ENCODE data around the gene MAP3K6.
"Not testable (repeated sequence)": the region's sequence is repeated elsewhere in the genome, so short reads cannot be mapped to it uniquely, and the experiment has no call there.

MAP3K6 gene

GRCh38 chr1:27397110-27397509 is 30.3 kb upstream of the MAP3K6 start:
- no peak for DNase-seq

- DNase-seq: peak; percentile 86
Measured at GRCh38 chr1:27395441-27396195, 28.9 kb upstream of the MAP3K6 start.

- no peak for DNase-seq
Measured at GRCh38 chr1:27394925-27395324, 28.2 kb upstream of the MAP3K6 start.

GRCh38 chr1:27394282-27394658 is 27.5 kb upstream of the MAP3K6 start:
- DNase-seq: no peak

- no peak for DNase-seq
Measured at GRCh38 chr1:27393641-27394281, 27.0 kb upstream of the MAP3K6 start.

GRCh38 chr1:27392778-27393635 is 26.2 kb upstream of the MAP3K6 start:
- peak; percentile 35 for DNase-seq

GRCh38 chr1:27392096-27392777 is 25.5 kb upstream of the MAP3K6 start, which contains the start of gene GPR3:
TSS of gene GPR3 (plus strand) at chr1:27392622. CDS start at chr1:27393799, 1,177 bp downstream.
- DNase-seq: peak; percentile 97

- peak; percentile 54 for DNase-seq
Measured at GRCh38 chr1:27391511-27392095, 24.8 kb upstream of the MAP3K6 start.

- DNase-seq: peak; percentile 88
Measured at GRCh38 chr1:27388337-27389005, 21.7 kb upstream of the MAP3K6 start.

- DNase-seq: not testable (repeated sequence)
Measured at GRCh38 chr1:27384797-27385196, 18.0 kb upstream of the MAP3K6 start.

- no peak for DNase-seq
Measured at GRCh38 chr1:27383661-27384060, 16.9 kb upstream of the MAP3K6 start.

GRCh38 chr1:27383039-27383605 is 16.4 kb upstream of the MAP3K6 start, which contains the start of gene CD164L2:
TSS of gene CD164L2 (minus strand) at chr1:27383333. CDS start at chr1:27383239, 94 bp downstream.
- DNase-seq: peak; percentile 72

GRCh38 chr1:27381969-27382762 is 15.4 kb upstream of the MAP3K6 start:
- DNase-seq: no peak

- no peak for DNase-seq
Measured at GRCh38 chr1:27380766-27381733, 14.3 kb upstream of the MAP3K6 start.

- DNase-seq: no peak
Measured at GRCh38 chr1:27380224-27380623, 13.5 kb upstream of the MAP3K6 start.

- DNase-seq: no peak
Measured at GRCh38 chr1:27379564-27380122, 12.9 kb upstream of the MAP3K6 start.

GRCh38 chr1:27377760-27378495 is 11.2 kb upstream of the MAP3K6 start:
- DNase-seq: no peak
